Neural crest cell (in vitro differentiated cells): ENCODE data around the gene FOXJ3. TPM values are rescaled to one million over a fixed set of nuclear protein-coding genes. Genes with fewer than 3 reads are reported as not detected.

Experiments
- DNase-seq: peaks from one replicate; pipeline ENCODE4 v3.0.0; 2021; ENCODE audit warnings: low read depth, mixed read lengths, low spot score
- H3K27ac Mint-ChIP-seq: one replicate; pipeline ENCODE4 v1.8.0; 2021; ENCODE audit warnings: mild to moderate bottlenecking, mixed read lengths; ENCODE audit not compliant: unreplicated experiment
- H3K27me3 Mint-ChIP-seq: 2 replicates; pipeline ENCODE4 v1.8.0; 2021; ENCODE audit warnings: low read depth, mild to moderate bottlenecking, mixed read lengths
- H3K36me3 Mint-ChIP-seq: 2 replicates; pipeline ENCODE4 v1.8.0; 2021; ENCODE audit warnings: low read depth, mild to moderate bottlenecking, mixed read lengths
- H3K4me1 Mint-ChIP-seq: 2 replicates; pipeline ENCODE4 v1.8.0; 2021; ENCODE audit warnings: mixed read lengths
- H3K4me3 Mint-ChIP-seq: one replicate; pipeline ENCODE4 v1.8.0; 2021; ENCODE audit warnings: mild to moderate bottlenecking, mixed read lengths
- H3K9me3 Mint-ChIP-seq: 2 replicates; pipeline ENCODE4 v1.8.0; 2021; ENCODE audit warnings: mixed read lengths
- total RNA-seq: library from RNA; stranded (reverse); gene quantifications from 2 replicates; pipeline ENCODE4 v1.2.1, GENCODE V29; 2021
- TF ChIP-seq, protein P1 (sequence below): fragments of 200-600 bp; sonication (generic); conservative IDR thresholded peaks from 2 replicates; pipeline ENCODE4 v1.5.0; 2021; ENCODE audit warnings: antibody characterized with exemption, mild to moderate bottlenecking

The FOXJ3 gene
- total RNA-seq, 1 donor from 2014 or later = 40.2 TPM

DNA sequence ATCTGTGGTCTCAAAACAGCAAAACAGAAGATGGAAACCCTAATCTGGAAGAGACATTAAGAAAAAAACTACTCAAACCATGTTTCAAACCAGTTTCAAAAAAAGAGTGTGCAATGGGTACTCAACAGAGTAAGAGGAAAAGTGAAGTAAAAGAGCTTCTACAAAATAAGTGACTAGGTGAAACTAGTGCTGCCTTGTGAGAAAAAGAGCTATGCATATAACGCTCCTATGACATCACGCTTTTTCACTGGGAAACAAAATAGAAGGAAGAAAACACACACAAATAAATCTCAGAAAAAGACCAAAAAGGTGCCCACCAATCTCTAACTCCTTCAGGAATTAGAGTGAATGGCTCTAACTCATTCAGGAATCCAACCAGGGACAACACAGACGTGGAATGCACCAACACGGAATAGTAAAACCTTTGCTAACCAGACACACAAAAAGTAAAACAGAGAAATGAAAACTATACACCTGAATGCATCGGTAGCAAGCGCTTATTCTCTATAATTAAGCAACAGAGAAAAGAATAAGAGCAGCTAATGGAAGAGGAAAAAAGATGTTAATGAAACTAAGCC, 1.3 kb downstream of the FOXJ3 start:
- Mint-ChIP-seq H3K36me3 (no peaks in the 10 kb centered on the region), H3K27ac (peak overlapping the region; percentile 90), H3K27me3 (no peaks in the 10 kb centered on the region), H3K9me3 (no peaks in the 10 kb centered on the region), H3K4me3 (peak overlapping the region; percentile 91), H3K4me1 (peaks cover 46% of the 10 kb centered on the region)
- TF ChIP-seq, protein P1, sequence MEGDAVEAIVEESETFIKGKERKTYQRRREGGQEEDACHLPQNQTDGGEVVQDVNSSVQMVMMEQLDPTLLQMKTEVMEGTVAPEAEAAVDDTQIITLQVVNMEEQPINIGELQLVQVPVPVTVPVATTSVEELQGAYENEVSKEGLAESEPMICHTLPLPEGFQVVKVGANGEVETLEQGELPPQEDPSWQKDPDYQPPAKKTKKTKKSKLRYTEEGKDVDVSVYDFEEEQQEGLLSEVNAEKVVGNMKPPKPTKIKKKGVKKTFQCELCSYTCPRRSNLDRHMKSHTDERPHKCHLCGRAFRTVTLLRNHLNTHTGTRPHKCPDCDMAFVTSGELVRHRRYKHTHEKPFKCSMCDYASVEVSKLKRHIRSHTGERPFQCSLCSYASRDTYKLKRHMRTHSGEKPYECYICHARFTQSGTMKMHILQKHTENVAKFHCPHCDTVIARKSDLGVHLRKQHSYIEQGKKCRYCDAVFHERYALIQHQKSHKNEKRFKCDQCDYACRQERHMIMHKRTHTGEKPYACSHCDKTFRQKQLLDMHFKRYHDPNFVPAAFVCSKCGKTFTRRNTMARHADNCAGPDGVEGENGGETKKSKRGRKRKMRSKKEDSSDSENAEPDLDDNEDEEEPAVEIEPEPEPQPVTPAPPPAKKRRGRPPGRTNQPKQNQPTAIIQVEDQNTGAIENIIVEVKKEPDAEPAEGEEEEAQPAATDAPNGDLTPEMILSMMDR = no peak
- DNase-seq = no peak

DNA sequence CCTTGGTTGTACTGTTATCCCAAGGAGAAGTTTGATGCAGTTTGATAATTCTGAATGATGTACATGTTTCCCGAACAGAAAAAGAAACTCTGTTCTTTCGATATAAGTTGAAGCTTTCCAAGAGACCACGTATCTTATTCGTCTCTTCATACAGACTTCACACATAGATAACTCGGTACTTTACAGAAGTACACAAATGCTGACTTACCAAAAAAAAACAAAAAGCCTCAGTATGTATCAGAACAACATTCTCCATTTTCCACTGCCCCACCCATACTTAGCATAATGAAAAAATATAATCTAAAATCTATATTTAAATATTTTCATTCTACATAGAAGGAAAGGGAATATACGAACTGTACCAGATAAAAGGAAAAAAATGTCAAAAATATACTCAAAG, 2.2 kb downstream of the FOXJ3 start:
- Mint-ChIP-seq H3K4me1 (peaks cover 46% of the 10 kb centered on the region), H3K36me3 (no peaks in the 10 kb centered on the region), H3K27me3 (no peaks in the 10 kb centered on the region), H3K9me3 (no peaks in the 10 kb centered on the region), H3K27ac (no peak overlapping the region), H3K4me3 (peak overlapping the region; percentile 91)
- DNase-seq = no peak
- TF ChIP-seq, protein P1 = no peak

DNA sequence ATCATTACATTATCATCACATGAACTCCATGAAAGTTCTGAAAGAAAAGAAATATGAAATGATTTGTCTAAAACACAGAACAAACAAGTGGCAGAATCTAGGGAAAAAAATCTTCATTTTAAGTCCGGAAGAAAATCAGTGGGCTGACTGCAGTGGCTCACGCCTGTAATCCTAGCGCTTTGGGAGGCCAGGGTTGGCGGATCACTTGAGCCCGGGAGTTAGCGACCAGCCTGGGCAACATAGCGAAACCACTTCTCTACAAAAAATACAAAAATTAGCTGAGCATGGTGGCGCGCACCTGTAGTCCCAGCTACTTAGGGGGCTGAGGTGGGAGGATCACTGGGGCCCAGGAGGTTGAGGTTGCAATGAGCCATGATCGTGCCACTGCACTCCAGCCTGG, 4.8 kb downstream of the FOXJ3 start:
- no peak overlapping the region for H3K27ac Mint-ChIP-seq
- H3K36me3 Mint-ChIP-seq = no peaks in the 10 kb centered on the region
- H3K4me3 Mint-ChIP-seq = peak overlapping the region; percentile 70
- no peaks in the 10 kb centered on the region for H3K27me3 Mint-ChIP-seq
- H3K4me1 Mint-ChIP-seq = peaks cover 39% of the 10 kb centered on the region
- TF ChIP-seq, protein P1 = no peak
- no peaks in the 10 kb centered on the region for H3K9me3 Mint-ChIP-seq
- no peak for DNase-seq

DNA sequence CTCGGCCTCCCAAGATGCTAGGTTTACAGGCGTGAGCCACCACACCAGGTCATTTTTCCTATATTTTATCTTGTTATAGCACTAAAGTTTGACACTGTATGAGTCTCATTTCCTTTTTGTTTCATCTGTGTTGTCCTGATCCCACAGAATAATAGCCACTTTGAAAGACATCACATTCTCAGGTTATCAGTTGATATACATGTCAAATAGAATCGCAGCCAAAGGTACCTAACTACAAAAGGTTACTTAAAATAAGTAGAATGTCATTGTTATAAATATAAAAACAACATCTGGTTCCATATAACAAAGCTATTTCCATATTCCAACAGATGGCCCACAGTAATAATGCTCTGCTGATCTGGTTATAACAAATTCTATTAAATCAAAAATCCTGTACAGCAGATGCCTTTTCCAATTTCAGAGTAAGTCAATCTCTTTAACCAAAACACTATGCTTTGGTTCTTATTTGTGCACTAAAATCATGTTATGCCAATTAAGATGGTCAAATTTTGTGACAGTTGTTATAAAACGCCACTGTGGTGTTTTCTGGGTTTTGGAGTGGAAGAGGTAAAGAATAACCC, 6.0 kb downstream of the FOXJ3 start:
- no peaks in the 10 kb centered on the region for H3K36me3 Mint-ChIP-seq
- DNase-seq = no peak
- no peak overlapping the region for H3K4me3 Mint-ChIP-seq
- H3K27ac Mint-ChIP-seq = no peak overlapping the region
- H3K27me3 Mint-ChIP-seq = no peaks in the 10 kb centered on the region
- peaks cover 36% of the 10 kb centered on the region for H3K4me1 Mint-ChIP-seq
- TF ChIP-seq, protein P1 = no peak
- no peaks in the 10 kb centered on the region for H3K9me3 Mint-ChIP-seq

DNA sequence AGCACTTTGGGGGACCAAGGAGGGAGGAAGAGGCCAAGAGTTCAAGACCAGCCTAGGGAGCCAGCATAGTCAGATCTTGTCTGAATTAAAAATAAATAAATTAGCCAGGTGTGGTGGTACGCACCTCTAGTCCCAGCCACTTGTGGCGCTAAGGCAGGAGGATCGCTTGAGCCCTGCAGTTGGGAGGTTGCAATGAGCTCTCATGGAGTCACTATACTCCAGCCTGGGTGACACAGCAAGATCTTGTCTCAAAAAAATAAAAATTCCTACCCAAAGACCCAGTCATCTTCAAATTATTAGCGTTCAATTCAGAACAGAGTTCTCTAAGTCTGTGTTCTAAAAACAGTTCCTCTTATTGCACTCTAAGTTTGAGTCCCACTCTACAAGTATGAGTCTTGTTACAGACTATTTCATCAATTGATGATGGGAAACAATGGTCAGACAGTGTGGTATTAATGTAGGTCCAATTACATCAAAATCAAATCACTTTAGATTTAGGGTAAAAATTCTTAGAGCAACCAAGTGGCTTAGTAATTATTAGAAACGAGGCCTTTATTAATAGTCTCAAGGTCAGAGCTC, 6.9 kb downstream of the FOXJ3 start:
- no peak overlapping the region for H3K27ac Mint-ChIP-seq
- H3K27me3 Mint-ChIP-seq = no peaks in the 10 kb centered on the region
- H3K4me3 Mint-ChIP-seq = no peak overlapping the region
- peaks cover 28% of the 10 kb centered on the region for H3K4me1 Mint-ChIP-seq
- no peaks in the 10 kb centered on the region for H3K9me3 Mint-ChIP-seq
- TF ChIP-seq, protein P1 = no peak
- DNase-seq = no peak
- H3K36me3 Mint-ChIP-seq = no peaks in the 10 kb centered on the region
